ENCODE measurements around the gene OTUD5. TPM values are rescaled to one million over a fixed set of nuclear protein-coding genes. Genes with fewer than 3 reads are reported as not detected.

The OTUD5 gene
- total RNA-seq, 1 experiment from 2014 or later, result 59.5 TPM

GRCh38 chrX:48966796-48967579, 9.6 kb upstream of the OTUD5 start:
- in situ Hi-C loops (cut with HindIII; ENCODE audit: low pct_unique_long_range_greater_than_20kb, low sequenced_read_pairs) (no loop called here), intact Hi-C loops (cut with micrococcal nuclease; ENCODE audit: unreplicated experiment) (no loop called here)
- CTCF ChIA-PET, result no interaction called here
- DNase-seq (ENCODE audit: low read depth, low spot score), result no peak
- H3K27me3 ChIP-seq (ENCODE audit: control insufficient read depth, insufficient read depth, low read length), result no peaks in the 10 kb centered on the region
- H3K4me3 ChIP-seq (ENCODE audit: low read depth in 2 of 2, low read length in 2 of 2), result no peak overlapping the region
- no peak for ATAC-seq
- no TSS peak for BruUV-seq (replicated peaks)
- TF ChIP-seq CTCF (IDR thresholded peaks at IDR 0.05) (no peak), SIN3A (IDR thresholded peaks at IDR 0.05; ENCODE audit: borderline replicate concordance, insufficient read depth, low read depth, low read length) (no peak), TCF7L2 (IDR thresholded peaks at IDR 0.05; ENCODE audit: low read depth, low read length) (no peak), POLR2AphosphoS5 (IDR thresholded peaks at IDR 0.05; ENCODE audit: low read depth, low read length) (no peak), REST (IDR thresholded peaks at IDR 0.05; ENCODE audit: insufficient read depth in 1 of 2, low read depth in 2 of 2, low read length in 1 of 2) (no peak)
- POLR2A ChIA-PET, result no interaction called here
- no peaks in the 10 kb centered on the region for H3K4me1 ChIP-seq (ENCODE audit: control insufficient read depth, insufficient read depth, low read length)
- H3K36me3 ChIP-seq (ENCODE audit: control insufficient read depth, insufficient read depth, low read length), result no peaks in the 10 kb centered on the region
- no peaks in the 10 kb centered on the region for H3K9me3 ChIP-seq (ENCODE audit: control insufficient read depth, insufficient read depth, low read depth, low read length)
- H3K27ac ChIP-seq (ENCODE audit: low read length), result no peak overlapping the region

GRCh38 chrX:48965959-48966358, 8.6 kb upstream of the OTUD5 start:
- in situ Hi-C loops (cut with HindIII; ENCODE audit: low pct_unique_long_range_greater_than_20kb, low sequenced_read_pairs), result no loop called here
- ATAC-seq, result no peak
- ChIA-PET POLR2A (interaction anchor here (0.6 kb wide), 1 partner anchor 129 kb away, joined by 3 read pairs; no protein-coding TSS in a partner anchor), CTCF (no interaction called here)
- no peak for TF ChIP-seq SIN3A (IDR thresholded peaks at IDR 0.05; ENCODE audit: borderline replicate concordance, insufficient read depth, low read depth, low read length)
- TF ChIP-seq POLR2AphosphoS5 (IDR thresholded peaks at IDR 0.05; ENCODE audit: low read depth, low read length), result no peak
- no peak for TF ChIP-seq TCF7L2 (IDR thresholded peaks at IDR 0.05; ENCODE audit: low read depth, low read length)
- no peak for TF ChIP-seq CTCF (IDR thresholded peaks at IDR 0.05)
- no peak for TF ChIP-seq REST (IDR thresholded peaks at IDR 0.05; ENCODE audit: insufficient read depth in 1 of 2, low read depth in 2 of 2, low read length in 1 of 2)
- BruUV-seq (replicated peaks), result no TSS peak
- no peaks in the 10 kb centered on the region for H3K27me3 ChIP-seq (ENCODE audit: control insufficient read depth, insufficient read depth, low read length)
- no peak for DNase-seq (ENCODE audit: low read depth, low spot score)
- H3K4me1 ChIP-seq (ENCODE audit: control insufficient read depth, insufficient read depth, low read length), result no peaks in the 10 kb centered on the region
- H3K36me3 ChIP-seq (ENCODE audit: control insufficient read depth, insufficient read depth, low read length), result no peaks in the 10 kb centered on the region
- H3K4me3 ChIP-seq (ENCODE audit: low read depth in 2 of 2, low read length in 2 of 2), result no peak overlapping the region
- intact Hi-C loops (cut with micrococcal nuclease; ENCODE audit: unreplicated experiment), result no loop called here
- no peak overlapping the region for H3K27ac ChIP-seq (ENCODE audit: low read length)
- H3K9me3 ChIP-seq (ENCODE audit: control insufficient read depth, insufficient read depth, low read depth, low read length), result no peaks in the 10 kb centered on the region

All from Panc1 (cell line).